ENCODE results near the gene SPTSSA.
"Not testable (repeated sequence)": the region's sequence is repeated elsewhere in the genome, so short reads cannot be mapped to it uniquely, and the experiment has no call there.

SPTSSA gene

GRCh38 chr14:34470319-34470718, 8.3 kb upstream of the SPTSSA start:
- FAIRE-seq = no peak

DNA sequence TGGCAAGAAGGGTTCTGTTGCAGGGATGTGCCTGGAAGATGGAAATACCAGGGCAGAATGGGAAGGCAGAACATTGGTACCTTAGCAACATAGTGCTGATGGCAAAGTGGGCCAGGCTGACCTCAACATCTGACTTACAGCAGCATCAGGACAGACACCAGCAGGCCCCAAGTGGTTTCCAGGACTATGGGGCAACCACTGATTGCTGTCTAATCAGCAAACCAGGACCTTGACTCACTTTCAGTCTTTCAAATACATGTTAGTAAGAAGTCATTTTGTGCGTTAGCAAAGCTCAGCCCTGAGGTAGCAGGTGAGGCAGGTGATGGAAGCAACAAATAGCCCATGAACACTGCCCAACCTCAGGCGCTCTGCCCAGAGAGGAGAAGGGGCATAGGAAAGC, 4.7 kb upstream of the SPTSSA start:
- FAIRE-seq = no peak

DNA sequence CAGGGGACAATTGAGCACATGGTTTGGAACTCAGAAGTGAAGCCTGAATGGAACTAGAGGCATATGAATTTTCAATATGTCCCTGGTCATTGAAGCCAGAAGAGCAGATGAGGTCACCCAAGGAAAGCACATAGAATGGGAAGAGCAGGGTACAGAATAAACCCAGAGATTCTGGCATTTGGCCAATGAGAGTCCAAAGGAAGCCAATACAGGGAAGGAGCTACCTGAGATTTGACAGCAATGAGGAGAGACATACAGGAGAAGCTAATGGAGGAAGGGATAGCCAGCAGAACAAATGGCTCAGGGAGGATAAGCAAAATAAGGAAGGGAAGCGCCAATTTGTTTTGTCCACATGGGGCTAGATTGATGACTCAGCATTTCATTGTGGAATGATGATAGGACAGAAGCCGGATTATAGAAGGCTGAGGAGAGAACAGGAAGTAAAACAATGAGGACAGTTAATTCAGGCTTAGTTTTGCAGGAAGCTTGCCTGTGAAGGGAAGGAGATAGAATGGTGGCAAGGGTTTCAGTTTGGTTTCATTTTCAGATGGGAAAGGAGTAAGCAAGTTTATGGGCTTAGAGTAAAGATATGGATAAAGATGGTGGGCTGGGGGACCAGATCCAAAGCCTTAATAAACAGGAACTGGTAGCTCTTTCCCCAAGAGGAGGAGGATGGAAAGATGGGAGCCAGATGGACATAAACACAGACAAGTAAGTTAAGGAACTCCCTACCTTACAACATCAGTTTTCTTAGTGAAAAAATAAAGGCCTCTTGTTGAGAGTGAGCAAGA, 3.2 kb upstream of the SPTSSA start:
- no peak for FAIRE-seq

- FAIRE-seq = no peak
Observed at GRCh38 chr14:34463598-34463961, 1.5 kb upstream of the SPTSSA start.

DNA sequence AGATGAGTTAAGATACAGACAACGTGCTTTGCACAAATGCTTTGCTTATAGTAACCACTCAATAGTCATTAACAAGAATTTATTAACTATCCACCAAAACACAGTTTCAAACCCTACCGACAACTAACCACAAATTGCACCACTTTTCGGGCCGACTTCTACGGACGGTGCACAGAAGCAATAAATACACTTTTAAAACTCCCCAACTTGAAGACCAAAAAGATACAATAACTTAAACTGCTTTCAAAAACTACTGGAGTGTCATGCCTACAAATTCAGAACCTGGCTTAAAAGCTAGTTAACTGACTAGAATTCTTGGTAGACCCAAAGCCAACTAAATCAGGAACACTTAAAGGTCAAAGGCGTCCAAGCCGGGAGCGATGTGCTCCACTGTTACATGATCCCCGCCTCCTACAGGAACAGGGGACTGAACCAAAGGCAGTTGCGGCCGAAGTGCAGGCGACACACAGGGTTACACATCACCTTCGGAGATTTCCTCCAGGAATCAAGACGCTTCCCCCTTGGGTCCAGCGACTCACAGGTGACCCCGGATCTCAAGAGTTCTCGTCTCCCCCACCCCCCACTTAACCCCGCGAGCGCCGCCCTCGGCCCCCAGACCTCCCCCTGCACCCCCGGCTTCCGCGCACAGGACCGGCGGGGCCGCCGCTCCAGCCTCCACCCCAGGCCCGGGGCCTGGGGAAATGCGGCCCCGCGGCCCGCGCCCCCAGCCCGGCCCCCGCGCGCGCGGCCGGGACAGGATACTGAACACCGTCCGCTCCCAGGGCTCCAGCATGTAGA, 507 bp downstream of the SPTSSA start:
- no peak for FAIRE-seq

DNA sequence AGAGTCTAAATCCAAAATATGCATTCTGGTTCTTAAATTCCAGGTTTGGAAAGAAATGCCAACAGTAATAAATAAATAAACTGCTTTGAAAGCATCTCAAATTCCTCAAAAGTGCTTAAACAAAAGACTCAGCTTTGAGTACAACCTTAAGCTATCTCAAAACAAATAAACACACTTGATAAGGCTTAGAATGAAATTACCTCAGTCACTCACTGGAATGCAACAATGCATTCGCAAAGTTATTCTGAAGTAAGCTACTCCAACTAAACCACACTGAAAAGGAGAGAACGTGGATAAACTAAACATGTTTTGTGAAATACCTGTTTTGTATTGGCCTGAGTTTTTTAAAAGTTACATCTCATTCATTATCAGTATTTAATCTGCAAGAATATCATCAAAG, 1.2 kb downstream of the SPTSSA start:
- no peak for FAIRE-seq

GRCh38 chr14:34460295-34460694, 1.7 kb downstream of the SPTSSA start:
- FAIRE-seq = no peak

- no peak for FAIRE-seq
Observed at GRCh38 chr14:34457186-34457585, 4.9 kb downstream of the SPTSSA start.

DNA sequence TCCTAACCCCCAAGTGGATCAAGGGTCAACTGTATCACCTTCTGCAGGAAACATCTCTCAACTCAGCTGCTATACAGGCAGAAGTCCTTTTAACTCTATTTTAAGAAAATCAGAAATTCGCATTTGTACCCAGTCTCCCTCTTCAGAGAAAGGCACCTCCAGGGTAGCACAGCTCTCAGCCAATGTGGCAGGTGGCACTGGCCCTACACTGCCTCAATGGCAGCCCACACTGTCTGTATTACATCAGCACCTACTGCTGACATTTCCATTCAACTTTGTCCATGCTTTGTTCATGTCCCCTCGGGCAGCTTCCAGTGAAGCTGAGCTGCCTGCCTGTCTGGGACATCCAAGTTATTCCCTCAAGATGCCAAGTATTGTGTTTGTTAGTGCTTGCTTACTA, 8.8 kb downstream of the SPTSSA start:
- FAIRE-seq = no peak

- no peak for FAIRE-seq
Observed at GRCh38 chr14:34452258-34452822, 9.7 kb downstream of the SPTSSA start.

GRCh38 chr14:34450958-34451357, 11.1 kb downstream of the SPTSSA start:
- no peak for FAIRE-seq

GRCh38 chr14:34450542-34450915, 11.5 kb downstream of the SPTSSA start:
- no peak for FAIRE-seq

- FAIRE-seq = no peak
Observed at GRCh38 chr14:34449819-34450541, 12.1 kb downstream of the SPTSSA start.

DNA sequence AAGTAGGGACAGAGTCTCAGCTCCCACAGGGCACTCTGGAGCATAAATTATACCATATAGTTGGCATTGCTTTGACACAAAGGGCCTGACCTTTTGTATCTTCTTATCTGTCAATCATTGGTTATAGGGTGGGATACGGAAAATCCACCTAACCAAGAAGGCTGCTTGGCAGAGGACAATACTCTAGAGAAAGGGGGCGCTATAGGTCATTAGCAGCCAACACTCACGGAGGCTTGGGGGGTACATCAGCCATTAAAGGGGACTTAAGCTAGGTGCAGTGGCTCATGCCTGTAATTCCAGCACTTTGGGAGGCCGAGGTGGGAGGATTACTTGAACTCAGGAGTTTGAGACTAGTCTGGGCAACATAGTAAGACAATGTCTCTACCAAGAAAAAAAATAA, 22.9 kb downstream of the SPTSSA start:
- no peak for FAIRE-seq

GRCh38 chr14:34438438-34438837, 23.6 kb downstream of the SPTSSA start:
- no peak for FAIRE-seq

GRCh38 chr14:34437729-34438080, 24.3 kb downstream of the SPTSSA start:
- FAIRE-seq = no peak

- FAIRE-seq = no peak
Observed at GRCh38 chr14:34436960-34437728, 24.9 kb downstream of the SPTSSA start.

DNA sequence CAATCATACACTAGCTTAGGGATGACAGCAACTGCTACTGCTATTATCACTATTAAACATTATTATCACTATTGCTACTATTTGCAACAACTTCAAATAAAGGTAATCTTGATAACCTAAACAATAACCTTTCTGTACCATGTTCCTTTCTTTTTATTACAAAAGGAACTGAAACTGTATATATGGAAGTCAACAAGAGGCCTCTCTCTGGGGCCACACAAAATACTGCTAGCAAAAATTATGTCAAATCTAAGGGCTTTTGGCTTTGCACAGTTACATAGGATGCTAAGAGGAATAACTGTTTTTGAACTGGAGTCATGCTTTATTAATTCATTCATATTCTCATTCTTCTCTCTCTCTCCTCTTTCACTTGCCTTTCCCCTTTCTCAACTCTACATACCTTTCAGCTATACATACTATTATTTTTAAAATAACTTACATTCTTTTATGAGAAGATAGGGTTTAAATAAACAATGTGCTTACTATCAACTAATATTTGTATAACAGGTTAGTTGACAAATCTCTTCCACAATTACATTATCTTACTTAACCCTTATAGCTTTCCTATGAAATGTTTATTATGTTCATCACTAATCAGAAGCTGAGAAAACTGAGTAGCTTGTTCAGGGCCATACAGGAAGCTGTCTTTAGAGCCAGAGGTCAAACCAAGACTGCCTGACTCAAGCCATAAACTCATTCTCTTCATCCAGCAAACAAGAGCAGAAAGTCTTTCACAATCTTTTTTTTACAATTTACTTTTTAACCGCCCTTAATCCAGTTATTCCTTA, 25.7 kb downstream of the SPTSSA start:
- FAIRE-seq = peak; percentile 5

DNA sequence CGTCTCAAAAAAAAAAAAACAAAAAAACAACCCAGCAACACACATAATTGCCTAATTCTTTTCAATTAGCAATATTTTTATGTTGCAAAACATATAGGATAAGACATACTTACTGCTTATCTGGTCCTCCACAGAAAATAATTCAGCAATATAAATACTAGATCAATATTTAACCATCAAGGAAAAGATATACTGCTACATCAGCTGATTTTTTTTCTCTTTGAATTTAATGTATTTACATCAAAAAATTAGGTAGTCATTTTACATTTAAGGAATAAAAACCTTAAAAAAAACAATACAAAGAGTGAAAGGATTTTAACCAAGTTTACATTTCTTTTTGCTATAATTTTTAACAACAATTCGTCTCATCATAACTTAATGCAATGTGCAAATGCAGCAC, 28.1 kb downstream of the SPTSSA start:
- no peak for FAIRE-seq

- not testable (repeated sequence) for FAIRE-seq
Observed at GRCh38 chr14:34428102-34428466, 34.0 kb downstream of the SPTSSA start.
